HG02678 (cell line): ENCODE results near the gene HOXC10.

Experiments used
- ATAC-seq: cut with Tn5 transposase; IDR thresholded peaks from one replicate; pipeline ENCODE4 v1.9.1; 2021; ENCODE audit warnings: mild to moderate bottlenecking, moderate library complexity; ENCODE audit not compliant: unreplicated experiment

Gene HOXC10

DNA sequence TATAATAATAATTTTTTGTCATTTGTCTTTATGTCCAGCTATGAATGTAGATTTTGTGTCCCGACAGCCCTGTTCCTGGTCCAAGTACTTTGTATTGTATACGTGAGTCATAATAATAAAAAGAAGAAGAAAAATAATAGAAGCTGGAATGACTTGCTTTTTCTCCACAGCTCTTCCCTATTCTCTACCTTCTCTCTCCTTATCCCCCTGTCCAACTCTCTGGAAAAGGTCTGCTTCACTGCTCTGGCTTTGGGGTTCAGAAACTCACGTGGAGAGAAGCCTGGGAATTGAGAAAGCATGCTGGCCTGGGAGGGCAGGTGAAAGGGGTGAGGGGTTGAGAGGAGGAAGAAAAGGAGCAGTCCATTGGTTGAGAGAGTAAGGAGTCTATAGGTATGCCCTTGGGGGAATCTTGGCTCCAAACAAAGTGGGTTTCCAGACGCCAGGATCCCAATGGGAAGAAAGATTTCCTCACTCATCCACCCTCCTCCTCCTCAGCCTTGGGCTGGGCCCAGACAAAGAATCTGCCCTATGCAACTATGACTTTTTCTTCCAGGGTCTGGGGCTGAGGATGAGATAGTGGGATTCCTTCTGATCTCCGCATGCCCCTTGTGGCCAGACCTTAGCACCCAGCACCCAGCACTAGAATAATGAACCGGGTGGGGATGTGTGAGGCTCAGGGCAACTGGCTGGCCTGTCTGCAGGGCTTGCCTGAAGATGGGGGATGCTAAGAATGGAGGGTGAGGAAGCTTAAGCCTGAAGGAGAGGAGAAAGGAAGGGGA lies 27.9 kb downstream of the HOXC10 start:
- no peak for ATAC-seq

DNA sequence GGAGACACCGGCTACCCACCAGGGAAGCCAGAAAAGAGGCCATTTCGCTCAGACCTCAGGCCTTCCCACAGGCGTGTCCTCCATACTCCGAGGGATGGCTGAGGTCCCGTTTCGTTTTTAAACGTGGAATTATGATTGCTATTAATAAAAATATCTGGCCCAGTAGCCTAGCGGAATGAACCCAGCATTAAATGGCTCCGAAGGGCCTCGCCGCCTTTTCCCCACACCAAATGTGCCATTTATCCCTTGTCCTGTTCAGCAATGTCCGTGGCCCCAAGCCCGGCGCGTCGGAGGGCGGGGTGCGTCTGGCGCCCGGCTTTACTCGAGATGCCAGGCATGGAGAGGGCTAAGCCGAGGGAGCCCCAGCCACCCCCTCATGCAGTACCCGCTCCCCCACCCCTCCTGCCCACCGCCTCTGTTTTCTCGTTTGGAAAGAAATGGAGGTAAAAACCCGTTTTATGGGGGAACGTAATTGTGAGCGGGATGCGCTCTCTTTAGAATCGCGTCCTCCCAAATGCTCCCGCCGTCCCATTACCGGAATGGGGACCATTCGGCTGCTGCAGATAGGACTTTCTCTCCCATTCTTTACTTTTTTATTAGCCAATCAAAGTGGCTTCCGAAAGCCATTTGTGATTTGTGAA lies 29.6 kb downstream of the HOXC10 start:
- no peak for ATAC-seq

DNA sequence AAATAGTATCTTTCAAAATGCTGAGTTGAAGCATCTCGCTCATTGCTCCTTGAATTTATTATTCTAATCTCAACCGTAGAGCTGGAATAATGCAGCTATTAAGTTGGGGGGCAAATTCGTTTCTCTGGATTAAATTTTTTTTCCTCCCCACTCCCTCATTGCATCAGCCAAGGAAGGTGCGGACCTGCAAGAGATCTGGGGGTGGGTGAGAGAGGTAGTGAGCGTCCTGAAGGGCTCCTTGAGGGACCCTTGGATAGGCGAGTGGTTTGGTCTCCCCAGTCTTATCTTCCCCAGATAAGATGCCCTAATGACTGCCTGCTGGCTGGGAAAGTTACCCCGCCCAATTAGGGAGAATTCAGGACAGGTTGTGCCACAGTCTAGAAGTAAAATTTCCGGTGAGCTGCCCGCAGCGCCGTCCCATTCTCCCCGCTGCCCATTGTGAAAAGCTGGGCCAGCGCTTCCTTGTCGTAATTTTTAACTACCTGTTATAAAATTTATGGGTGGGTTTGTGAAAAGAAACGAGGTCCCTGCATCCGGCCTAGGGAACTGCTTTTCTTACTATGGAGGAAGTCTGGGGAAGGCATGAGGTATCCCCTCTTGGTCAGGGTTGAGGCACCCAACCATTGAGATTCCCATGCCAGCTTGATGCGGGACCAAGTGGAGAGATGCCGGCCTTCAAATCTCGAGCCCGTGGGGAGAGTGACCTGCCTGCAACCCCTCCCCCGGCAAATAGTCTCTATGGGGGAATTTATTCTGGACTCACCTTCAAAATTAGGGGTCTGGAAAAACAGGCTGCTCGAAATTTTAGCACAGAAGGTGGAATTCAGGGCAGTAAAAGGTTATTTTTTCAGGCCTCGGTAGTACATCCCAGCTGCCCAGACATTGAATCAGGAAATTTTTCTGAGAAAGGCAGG lies 30.3 kb downstream of the HOXC10 start:
- no peak for ATAC-seq

DNA sequence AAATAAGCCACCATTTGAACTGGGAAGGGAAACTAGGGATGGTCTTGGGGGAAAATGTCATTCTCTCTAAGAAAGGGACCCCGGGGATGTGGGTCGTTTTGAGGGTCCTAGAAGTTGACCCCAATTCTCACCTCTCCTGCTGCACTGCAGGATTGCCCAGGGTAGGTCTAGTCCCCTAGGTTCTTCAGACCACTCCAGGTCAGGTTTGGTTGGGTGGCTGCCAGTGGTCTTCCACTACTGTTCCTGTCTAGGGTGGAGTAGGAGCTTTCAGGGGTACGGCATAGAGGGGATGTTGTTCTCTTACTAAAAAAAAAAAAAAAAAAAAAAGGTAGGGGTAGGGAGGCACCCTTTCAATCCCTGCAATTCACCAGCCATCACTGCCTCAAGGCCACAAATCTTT lies 31.1 kb downstream of the HOXC10 start:
- no peak for ATAC-seq

DNA sequence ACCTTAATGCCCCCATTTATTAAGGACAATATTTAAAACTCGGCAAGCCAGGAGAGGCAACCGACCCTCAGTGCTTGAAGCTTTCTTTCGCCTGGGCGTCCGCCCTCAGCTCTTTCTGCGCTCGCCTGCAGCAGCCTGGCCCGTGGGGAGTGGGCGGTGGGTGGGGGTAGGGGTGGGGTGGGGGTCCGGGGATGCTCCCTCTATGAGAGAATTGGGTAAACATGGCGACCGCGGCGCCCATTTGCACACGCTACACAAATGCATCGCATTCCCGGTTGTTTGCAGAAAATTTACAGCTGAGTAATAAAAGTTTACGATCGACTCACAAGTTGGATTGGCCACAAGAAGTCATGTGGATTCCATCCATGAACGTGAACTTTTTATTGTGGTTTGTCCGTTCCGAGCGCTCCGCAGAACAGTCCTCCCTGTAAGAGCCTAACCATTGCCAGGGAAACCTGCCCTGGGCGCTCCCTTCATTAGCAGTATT lies 31.6 kb downstream of the HOXC10 start:
- ATAC-seq, result no peak

DNA sequence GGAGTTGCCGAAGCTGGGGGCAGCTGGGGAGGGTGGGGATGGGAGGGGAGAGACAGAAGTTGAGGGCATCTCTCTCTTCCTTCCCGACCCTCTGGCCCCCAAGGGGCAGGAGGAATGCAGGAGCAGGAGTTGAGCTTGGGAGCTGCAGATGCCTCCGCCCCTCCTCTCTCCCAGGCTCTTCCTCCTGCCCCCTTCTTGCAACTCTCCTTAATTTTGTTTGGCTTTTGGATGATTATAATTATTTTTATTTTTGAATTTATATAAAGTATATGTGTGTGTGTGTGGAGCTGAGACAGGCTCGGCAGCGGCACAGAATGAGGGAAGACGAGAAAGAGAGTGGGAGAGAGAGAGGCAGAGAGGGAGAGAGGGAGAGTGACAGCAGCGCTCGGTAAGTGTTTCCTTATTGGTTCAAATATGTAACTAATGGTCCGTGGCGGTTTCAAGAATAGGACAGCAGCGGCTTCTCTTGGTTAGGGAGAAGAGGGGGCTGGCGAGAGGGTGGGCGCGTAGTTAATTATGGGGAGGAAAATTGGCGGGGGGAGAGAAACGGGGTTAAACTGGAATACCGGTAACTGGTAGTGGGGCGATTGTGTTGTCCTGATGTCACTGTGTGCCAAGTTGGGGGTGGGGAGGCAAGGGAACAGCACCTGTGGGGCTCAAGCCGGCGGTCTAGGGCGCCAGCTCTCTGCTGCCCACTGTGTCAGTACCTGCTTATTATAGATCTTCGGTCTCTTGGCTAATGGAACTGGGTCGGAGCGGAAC lies 32.3 kb downstream of the HOXC10 start:
- ATAC-seq, result peak; percentile 14

DNA sequence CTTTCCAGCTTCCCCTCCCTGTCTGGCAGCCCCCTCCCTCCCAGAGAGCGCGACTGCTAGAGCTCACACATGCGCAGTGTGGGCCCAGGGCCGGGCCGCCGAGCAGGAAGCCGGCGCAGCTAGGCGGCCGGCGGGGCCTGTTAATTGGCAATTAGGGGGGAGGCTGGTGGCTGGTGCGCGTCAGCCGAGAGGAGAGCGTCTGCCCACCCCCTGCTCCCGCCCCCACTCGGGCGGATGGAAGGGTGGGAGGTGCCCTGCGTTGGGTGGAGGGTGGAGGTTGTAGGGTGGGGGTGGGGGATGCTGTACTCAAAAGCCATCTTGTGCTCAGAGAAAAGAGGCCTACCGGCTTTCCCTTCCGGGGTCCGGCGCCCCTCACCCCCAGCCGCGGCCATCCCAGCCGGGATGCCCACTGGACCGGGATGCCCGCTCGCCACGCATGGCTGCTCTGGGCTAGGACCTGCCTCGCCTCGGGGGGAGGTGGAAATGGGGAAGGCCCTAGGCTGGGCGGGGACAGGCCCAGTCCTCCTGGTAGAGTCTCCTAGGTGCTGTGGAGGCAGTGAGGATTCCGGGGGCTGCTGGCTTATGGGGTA lies 33.0 kb downstream of the HOXC10 start:
- ATAC-seq, result peak; percentile 75

DNA sequence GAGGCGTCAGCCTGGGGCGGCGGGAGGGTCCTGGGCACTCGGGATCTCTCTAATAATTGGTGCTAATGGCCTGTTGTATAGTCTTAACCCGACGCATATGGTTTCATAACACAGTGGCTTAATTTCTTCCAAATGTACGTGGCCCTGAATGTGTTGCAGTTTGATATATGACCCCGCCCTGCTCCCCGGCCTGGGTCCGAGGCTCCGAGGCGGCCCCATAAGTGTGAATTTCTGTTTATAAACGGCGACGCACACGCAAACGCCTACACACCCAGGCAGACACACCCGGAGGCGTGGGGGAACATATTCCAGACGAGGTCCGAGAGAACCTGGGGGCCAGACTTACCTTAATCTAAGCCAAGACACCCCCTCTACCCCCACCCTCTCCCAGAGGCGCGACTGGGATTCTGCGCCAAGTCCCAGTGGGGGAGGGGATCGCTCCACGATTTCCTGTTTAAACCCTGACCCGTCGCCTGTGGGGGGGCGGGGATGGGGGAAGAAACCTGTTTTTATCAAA lies 33.6 kb downstream of the HOXC10 start:
- no peak for ATAC-seq

DNA sequence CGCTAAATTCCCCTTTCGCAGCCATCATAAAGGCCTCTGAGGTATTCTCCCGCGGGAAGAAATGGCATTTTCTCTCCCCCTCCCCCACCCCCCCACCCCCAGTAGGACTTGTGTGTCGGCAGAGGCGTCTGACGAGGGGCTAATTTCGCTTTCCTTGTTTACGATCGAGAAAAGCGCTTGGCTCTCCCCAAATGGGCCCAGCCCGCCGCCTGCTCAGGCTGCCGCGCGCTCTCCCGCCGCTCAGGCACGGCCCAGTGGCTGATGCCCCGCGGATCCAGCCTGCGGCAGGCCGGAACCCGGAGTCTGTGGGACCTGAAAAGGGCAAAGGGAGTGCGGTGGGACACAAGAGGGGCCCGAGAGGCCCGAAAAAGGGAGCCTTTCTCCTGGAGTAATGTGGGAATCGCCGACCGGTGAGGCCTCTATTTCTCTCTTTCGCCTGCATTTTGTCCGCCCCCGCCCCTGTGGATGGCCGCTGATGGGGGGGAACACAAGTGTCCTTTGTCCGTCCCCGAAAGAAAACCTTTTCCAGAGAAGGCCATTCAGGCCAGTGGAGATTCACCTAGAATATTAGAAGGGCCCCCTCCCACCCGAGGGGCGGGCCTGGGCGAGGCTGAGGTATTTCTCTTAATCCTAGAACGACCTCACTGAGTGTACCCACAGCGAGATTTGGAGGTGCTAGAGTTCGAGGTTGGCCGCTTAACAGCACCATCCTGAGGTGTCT lies 34.3 kb downstream of the HOXC10 start:
- ATAC-seq, result no peak

DNA sequence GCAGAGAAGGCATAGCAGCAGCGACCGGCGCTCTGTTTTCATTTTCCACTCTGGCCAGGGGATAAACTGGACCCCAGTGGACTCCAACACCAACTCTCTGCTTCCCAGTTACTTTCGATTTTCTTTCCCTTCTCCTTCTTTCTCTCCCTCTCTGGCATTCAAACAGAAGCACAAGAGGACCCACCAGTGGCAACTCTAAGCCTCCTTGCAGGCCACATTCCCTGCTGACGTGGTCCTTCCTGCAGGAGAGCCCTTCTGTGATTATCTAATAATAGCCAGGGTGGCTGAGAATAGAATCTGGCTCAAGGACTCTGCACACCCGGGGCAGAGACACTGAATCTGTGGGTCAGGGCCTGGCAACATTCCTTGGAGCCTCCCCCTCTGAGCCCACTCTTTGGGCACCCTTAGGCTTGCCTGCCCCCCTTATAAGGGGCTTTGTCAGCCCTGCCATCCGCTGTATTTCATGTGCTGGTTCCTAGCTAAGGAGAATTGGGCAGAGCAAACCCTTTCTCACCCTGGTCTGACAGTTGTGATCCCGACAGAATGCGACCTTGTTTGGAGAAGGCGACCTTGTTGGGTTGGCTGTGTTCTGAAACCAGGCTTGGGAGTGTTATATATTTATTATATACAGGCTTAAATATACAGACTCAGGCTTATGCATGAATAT lies 35.1 kb downstream of the HOXC10 start:
- ATAC-seq, result no peak

DNA sequence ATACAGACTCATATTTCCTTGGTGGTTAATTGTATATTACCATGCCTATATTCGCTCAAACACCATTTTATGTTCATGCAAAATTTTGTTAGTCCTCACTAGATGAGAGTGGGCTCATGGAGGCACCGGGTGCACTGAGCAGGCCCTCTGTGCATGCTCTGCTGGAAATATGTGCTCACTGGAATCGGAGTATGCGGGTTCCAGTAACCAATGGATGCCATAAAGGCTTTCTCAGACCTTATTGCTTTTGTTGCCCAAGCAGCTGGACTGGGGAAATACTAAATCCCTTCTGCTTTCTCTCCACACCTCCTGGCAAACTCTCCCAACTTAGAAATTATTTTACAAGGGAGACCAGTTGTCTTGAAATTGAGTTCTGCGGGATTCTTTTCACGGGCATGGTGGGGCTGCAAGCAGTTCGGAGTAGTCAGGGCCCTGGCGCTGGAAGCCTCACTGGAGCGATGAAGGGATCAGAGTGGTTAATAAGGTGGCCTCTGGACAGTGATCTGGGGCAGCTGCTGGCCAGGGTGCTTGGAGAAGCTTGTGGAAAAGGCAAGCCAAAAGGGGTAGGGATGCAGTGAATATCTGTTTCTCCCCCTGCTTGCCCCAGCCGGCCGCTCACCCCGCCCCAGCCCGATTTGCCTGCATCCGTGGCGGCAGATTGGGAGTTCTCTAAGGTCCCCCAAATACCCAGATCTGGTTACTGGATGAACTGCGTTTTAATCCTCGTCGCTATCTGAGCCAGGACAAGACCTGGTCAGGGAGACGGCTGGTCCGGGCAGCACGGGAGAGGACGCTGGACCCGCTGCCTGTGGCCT lies 35.9 kb downstream of the HOXC10 start:
- ATAC-seq, result no peak

DNA sequence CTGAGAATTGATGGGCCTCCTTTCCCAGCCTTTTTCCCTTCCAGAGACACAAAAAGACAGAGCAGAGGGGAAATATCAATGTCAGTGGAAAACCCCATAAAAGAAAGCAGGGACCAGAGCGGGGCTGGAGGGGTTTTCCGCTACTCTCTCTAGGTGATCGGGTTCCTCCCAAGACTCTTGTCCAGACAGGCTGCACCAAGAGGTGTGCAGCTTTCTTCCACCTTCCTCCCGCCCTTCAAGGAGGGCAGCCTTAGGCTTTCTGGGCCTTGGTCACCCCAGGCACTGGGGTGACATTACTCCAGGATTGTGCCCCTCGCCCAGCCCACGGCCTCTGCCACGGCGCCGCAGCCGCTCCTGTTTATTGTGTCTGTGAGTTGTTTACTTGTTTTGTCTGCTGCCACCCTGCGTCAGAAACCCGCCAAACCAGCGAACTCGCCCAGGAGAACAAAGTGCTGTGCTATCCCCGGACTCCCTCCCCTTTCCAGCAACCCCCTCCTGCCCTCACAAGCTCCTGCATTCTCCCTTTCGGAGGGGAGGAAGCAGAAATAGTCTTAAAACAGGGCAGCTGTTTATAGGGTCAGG lies 36.6 kb downstream of the HOXC10 start:
- ATAC-seq, result no peak

DNA sequence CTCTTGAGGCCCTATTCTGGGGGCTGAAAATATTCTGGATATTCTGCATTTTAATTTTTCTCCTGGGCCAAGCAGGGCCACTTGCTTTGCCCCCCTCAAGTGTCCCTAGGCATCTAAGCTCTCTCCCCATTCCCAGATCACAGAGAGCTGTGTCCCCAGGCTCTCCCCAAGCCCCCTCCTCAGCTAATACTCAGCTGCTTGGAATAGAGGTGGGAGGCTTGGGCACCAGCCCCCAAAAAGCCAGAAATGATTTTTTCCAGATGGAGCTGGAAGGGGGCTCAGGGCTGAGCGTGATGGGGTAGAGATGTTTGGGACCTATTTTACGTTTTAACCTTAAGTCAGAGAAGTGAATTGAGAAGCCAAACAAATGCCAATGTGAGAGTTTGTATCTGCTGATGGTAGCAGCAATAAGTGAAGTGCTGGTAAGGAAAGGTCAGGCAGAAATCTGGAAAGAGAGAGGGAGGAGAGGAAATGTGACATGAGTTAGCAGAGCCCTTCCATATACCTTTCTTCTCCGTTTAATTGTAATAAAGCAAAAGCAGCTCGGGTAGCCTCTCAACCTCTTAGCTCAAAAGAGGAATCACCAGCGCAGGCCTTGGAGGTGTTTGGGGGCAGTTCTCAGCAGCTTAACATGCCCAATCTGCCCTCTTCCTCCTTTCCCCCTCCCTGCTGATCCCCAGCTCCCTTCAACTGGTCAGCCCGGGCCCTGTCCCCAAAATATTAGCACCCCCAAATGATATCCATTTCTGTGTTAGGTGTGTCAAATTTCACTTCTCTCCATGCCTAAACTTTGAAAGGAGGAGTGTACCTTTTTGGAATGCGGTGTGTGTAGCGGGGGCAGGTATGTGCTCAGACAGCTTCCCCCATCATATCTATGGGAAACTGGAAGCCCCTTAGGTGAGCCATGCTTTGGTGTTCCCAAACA lies 38.3 kb downstream of the HOXC10 start:
- no peak for ATAC-seq

DNA sequence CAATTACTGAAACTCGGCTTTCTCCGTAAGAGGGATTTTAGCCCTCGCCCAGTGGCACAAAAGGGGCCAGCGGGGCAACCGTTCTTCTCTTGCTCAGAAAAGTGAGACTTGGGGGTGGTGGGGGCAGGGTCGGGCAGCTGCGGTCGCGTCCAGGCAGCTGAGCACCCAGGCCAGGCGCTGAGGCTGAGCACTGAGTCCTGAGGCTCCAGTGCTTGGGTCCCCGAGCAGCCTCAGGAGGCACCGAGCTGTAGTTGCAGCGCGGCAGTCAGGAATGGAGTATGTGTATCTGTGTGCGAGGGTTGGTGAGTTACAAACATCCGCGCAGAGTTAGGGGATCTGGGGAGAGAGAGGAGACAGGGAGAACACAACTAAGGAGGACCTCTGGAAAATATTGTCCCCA lies 39.2 kb downstream of the HOXC10 start:
- ATAC-seq, result no peak

DNA sequence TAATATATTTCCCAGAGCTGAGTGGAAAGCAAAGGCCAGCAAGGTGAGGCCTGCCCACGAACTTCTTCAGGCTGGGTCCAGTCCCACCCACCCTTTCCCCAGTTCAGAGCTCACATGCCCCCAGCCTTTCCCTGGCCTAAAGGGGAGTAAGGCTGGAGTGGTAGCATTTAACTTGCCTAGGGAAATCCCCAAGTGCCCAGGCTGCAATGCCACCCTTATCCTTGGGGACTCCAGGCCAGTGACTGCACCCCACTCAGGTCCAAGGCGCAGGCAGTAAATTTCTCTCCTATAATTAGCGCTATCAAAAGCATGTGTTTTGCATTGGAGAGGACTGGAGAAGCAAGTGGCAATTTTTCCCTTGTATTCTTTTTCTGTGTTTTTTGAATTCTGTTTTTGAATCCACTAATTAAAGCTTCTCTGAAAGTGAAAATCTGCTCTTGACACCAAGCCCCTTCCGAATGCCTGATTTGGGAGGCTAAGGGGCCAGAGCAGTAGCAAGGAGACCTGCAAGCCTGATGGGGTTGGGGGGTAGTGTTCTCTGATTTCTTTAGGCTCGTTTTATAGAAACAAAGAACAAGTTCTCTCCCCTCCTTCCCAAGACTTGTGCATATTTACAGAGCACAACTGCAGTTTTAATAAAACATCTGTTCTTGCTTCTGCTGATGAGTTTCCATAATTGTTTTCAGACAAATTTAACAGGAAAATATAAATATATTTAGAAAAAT lies 39.8 kb downstream of the HOXC10 start:
- no peak for ATAC-seq
